Measurements from ENCODE around the gene MYO1E. TPM values are rescaled to one million over a fixed set of nuclear protein-coding genes. Genes with fewer than 3 reads are reported as not detected.
A peak's percentile ranks its signal among the peaks of the same experiment; 100 is the strongest.

MYO1E gene
- total RNA-seq, 1 donor from 2014 or later, result 117 TPM

- peak; percentile 93 for ATAC-seq
Observed at GRCh38 chr15:59313641-59314332, 58.9 kb downstream of the MYO1E start.

- ATAC-seq, result no peak
Observed at GRCh38 chr15:59312205-59312604, 60.5 kb downstream of the MYO1E start.

GRCh38 chr15:59311195-59311594, 61.5 kb downstream of the MYO1E start:
- no peak for ATAC-seq

GRCh38 chr15:59309405-59309804, 63.3 kb downstream of the MYO1E start:
- ATAC-seq, result no peak

GRCh38 chr15:59307165-59307537, 65.5 kb downstream of the MYO1E start:
- ATAC-seq, result no peak

- peak; percentile 78 for ATAC-seq
Observed at GRCh38 chr15:59306520-59307164, 66.0 kb downstream of the MYO1E start.

GRCh38 chr15:59304807-59305206, 67.9 kb downstream of the MYO1E start:
- ATAC-seq, result no peak

- no peak for ATAC-seq
Observed at GRCh38 chr15:59304034-59304795, 68.5 kb downstream of the MYO1E start.

- no peak for ATAC-seq
Observed at GRCh38 chr15:59303633-59304032, 69.0 kb downstream of the MYO1E start.

- no peak for ATAC-seq
Observed at GRCh38 chr15:59303136-59303535, 69.5 kb downstream of the MYO1E start.

GRCh38 chr15:59301527-59301926, 71.1 kb downstream of the MYO1E start:
- ATAC-seq, result no peak

- no peak for ATAC-seq
Observed at GRCh38 chr15:59300618-59301139, 72.0 kb downstream of the MYO1E start.

GRCh38 chr15:59299929-59300617, 72.6 kb downstream of the MYO1E start:
- ATAC-seq, result peak; percentile 91

- no peak for ATAC-seq
Observed at GRCh38 chr15:59298854-59299250, 73.8 kb downstream of the MYO1E start.

- peak; percentile 83 for ATAC-seq
Observed at GRCh38 chr15:59298225-59298853, 74.3 kb downstream of the MYO1E start.

- no peak for ATAC-seq
Observed at GRCh38 chr15:59296181-59296617, 76.5 kb downstream of the MYO1E start.

- peak; percentile 32 for ATAC-seq
Observed at GRCh38 chr15:59295261-59296001, 77.2 kb downstream of the MYO1E start.

GRCh38 chr15:59294574-59295260, 78.0 kb downstream of the MYO1E start:
- no peak for ATAC-seq

GRCh38 chr15:59292442-59293151, 80.1 kb downstream of the MYO1E start:
- no peak for ATAC-seq

- ATAC-seq, result no peak
Observed at GRCh38 chr15:59291213-59291549, 81.5 kb downstream of the MYO1E start.
